Measurements from ENCODE around the gene LHX2.

Gene LHX2

DNA sequence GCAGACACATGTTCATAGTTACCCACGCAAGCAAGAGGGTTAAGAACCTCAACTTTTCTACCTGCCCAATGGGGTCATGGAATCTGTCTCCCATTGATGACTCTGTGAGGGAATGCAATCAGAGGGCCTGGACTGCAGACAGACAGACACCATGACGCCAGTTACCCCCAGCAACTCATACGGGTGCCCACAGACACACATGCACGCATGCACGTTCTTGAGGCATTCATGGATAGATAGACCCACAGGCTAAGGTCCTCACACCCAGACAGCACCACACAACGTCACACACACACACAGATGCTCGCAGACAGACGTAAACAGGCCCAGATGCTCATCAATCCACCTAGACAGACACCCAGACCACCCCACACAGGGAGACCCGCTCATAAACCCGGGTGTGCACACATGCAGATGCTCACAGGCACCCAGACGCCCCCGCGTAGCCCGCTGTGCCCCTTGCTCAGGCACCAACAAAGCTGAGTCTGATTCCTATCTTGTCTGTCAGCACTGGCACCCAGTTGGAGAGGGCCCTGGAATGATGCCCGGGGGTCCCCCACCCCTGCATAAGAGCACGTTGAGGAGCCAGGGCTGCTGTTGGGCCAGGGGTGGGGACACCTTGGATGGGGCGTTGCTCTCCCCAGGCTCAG lies 23.6 kb downstream of the LHX2 start:
- no peak for DNase-seq

DNA sequence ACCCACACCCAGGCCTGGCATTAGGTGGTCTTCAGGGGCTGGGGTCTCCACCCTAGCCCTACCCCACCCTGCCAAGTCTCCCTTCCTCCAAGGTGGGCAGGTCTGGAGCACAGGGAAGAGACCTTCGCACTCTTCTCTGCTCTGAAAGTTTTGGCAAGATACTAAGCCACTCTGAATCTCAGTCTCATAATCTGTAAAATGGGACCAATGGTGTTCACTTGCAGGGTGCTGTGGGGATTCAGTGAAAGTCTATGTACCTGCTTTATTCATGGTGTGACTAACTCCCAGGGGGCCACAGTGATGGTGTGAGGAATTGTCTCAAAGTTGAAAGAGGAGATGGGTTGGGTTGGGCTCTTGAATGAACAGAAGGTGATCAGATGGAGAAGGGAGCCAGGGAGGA lies 25.0 kb downstream of the LHX2 start:
- no peak for DNase-seq

DNA sequence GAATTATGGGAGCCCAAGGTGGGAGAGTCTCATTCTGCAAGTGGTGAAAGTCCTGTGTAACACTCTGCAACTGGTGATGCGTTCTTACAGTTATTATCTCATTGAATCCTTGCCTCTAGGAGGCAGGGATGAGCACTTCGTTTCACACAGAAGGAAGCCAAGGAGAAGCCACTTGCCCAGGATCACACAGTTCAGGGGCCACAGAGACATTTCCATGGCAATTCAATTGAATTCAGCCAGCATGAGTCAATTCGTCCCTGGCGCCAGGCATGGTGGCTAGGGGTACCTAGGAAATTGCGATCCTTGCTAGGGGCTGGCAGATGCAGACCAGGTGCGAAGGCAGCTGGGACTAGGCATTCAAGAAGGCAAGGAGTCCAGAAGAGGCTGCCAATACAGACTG lies 26.2 kb downstream of the LHX2 start:
- no peak for DNase-seq

DNA sequence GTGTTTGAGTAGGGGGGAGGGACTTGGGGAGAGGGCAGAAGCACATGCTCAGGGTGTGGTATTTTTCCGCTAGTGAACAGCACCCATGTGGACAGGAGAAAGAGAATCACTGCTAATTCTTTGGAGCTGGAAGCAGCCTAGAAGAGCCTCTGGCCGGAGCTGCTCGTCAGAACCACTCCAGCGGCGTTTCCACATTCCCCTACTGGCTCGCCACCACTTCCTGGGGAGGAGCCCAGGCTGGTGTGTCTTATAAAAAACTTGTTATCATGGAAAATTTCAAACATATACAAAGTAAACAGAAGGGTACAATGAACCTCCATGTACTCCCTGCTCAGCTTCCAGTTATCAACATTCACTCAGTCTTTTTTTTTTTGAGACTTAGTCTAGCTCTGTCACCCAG lies 26.7 kb downstream of the LHX2 start:
- no peak for DNase-seq

DNA sequence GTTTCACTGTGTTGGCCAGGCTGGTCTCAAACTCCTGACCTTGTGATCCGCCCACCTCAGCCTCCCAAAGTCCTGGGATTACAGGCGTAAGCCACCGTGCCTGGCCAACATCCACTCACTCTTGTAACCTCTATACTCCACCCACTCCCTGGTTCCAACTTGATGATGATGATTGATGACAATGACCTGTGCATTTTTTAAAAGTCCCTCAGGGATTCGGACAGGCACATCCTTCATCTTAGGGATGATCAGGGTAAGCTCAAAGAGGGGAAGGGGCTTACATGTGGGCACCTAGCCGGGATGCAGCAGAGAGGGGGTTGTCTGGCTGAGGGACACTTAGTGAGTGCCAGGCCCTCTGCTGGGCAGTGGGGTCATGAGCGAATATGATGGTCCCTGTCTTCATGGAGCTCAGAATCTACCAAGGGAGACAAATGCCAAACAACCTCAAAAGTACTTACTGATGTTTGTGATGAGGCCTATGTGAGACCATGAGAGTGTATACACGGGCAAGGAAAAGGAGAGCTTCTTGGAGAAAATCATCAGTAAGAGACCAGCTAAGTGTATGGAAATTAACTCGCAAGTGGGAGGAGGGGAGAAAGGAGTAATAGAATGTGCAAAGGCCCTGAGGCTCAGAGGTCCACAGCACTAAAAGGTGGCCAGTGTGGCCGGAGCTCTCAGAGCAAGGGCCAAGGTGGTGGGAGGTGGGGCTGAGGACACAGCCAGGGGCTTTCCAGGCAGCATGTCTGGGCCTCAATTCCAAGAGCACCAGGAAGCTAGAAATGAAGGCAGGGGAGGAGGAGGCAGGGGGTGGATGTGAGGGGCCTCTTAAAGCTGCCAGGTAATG lies 27.4 kb downstream of the LHX2 start:
- no peak for DNase-seq

DNA sequence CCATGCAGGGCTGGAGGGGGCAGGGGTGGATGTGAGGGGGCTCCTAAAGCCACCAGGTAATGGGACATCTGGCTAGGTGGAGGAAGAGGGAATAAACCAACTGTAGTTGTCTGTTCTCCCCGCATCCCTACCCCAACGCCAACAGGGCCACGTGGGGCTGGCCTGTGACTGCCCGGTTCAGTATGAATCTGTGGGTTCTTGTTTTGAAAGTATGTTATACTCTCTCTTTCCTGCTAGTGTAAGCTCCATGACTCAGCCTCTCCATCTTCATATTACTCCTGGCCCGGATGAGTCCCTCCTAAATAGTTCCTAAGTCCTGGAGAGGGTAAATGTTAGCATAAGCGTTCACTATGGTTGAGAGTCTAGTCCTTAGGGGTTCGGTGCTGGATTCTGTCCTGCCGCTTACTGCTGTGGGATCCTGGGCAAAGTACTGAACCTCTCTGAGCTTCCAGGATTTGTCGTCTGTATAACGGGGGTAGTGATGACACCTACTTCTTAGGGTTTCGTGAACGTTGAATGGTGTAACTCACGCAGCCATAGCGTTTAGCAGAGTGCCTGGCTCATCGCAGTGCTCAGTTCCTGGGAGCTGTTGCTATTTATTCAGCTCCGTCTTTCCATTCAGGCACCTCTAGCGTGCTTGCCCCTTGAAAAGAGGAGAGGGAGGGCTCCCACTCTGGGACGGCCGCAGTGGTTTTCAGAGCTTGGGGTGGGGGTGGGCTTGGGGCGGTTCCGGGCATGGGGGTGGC lies 28.8 kb downstream of the LHX2 start:
- no peak for DNase-seq

DNA sequence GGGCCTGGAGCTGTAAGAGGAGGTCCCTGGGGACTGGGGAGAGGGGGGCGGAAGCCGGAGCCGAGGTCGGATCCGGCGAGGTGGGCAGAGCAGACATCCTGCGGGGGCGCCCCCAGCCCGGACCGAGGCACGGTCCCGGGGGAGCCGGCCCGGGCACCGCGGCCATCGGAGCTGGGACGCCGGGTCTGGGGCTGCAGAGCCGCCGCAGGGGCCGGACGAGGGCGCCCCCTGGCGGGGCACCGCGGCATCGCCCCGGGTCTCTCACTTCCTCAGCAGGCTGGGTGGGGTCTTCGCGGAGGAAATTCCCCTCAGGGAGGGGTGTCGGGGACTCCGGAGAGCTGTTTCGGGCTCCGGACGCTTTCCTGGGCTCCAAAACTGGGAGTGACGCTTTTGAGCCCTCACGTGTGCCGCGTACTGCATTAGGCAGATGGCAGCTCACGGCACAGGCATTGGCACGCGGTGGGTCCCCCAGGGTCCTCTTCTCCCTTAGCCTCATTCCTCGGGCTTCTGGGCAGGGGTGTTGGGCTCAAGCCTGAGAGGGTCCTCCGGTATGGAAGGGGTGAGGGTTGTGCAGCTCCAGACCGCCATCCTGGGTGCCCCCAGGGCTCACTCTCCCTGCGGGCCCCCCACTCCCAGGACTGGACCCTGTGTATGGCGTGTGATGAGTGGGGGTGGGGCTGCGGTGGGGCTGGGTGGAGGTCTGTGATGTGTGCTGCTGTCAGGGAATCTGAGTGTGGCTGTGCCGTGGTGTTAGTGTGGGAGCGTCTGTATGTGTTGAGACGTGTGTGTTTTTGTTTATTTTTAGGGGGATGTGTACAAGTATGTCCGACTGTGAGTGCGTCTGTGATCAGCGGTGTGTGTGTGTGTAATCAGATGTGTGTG lies 29.6 kb downstream of the LHX2 start:
- DNase-seq = peak in 1 of 2 donors; percentile 63

DNA sequence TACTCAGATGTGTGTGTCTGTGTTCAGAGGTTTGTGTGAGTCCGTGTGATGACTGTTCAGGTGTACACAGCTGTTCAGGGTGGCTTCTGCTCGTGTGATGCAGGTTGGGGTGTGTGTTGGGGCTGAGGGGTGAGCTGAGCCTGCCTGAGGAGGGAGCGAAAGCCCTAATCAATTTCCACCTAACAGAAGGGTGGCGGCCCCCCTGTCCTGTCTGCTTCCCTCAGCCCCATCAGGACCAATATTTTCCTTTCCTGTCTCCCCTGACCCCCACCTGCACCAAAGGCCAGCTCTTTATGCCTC lies 30.2 kb downstream of the LHX2 start:
- no peak for DNase-seq

DNA sequence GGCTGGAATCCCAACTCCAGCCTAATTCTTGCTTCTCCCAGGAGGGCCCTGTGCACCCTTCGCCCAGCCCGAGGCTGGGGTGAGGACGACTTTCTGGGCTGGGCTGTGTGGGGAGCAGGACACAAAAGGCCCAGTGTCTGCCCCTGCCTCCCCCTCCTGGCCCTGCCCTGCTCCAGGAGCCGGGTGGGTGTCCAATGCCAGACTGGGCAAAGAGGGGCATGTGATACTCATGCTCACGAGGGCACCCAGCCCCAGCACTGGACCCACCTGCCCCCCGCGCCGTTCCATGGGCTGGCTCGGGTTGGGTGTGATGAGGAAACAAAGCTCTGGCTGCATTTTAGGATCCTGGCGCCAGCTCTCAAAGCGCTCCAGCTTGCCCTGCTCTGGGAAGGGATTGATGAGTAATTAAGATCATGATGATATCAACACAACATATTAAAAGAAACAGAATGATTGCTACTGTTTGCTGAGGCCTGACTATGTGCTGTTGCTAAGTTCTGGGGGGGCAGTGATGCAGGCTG lies 30.7 kb downstream of the LHX2 start:
- DNase-seq = no peak

DNA sequence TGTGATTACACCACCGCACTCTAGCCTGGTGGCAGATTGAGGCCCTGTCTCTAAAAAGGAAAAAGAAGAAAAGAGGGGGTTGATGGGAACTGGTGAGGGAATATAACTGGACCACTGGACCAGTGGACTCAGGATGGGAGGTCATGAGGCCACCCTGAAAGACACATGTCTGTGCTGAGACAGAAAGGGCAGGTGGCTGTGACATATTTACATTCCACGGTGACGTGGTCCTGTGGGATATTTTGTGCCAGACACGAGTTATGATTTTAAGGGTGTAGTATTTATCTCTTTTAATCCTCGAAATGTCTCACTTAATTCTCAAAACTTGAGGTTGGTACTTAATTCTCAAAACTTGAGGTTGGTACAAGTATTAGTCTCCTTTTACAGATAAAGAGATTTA lies 32.9 kb downstream of the LHX2 start:
- no peak for DNase-seq

DNA sequence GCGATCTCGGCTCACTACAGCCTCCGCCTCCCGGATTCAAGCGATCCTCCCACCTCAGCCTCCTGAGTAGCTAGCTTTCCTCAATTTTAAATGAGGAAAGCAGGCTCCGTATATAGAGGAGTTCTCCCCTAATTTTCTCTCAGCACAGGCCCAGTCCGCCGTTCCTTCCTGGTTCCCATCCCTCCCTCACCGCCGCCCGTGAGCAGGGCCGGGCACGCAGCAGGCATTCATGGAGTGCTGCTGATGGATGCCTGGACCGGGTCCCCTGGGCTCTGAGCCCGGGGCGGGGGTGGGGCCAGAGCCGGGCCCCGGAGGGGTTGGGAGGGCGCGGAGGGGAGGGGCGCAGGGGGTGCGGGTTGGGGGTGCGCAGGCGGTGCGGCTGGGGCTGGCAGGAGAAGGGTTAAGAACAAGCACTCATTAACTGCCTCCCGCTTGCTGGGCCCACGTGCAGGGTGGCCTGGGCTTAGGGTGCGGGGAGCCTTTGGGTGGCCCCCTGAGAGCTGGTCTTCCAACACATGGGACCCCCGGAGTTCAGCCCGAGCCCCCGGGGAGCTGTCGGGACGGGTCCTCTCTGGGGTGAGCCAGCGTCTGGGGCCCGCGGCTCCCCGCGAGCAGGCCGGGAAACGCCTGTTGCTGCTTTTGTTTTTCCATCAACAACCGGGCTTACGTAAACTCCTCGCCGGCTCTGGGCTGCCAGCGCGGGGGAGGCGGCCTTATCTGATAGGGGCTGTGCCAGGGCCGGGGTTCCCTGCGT lies 33.7 kb downstream of the LHX2 start:
- no peak for DNase-seq

DNA sequence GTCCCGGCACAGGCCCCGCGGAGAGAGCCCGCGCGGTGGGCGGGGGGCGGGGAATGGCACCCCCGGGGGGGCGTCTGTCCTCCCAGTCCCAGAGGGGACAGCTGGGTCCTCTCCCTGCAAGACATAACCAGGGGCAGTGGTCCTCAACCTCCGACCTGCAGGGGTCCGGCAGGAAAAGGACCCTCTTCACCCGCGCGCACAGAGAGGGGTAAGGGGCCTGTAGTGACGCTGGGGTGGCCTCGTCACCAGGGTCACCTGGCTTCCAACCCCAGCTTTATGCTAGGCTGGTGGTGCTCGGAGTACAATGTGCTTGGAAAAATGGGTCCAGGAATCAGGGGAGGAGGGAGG lies 34.2 kb downstream of the LHX2 start:
- no peak for DNase-seq

DNA sequence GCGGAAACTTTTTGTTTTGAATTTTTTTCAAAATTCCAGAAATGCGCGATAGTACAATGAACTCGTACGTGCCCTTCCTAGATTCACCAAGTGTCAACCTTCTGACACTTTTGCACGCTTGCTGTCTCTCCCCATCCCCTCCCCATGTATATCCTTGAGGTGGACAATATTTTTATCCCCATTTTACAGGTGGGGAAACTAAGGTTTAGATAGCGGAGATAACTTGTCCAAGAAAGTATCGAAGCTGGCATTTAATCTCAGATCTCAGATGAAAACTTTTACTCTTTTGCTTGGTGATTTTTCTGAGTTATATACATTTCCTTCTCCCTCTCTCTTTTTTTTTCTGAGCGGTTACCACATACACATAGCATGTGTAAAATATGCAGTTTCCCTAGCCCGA lies 34.6 kb downstream of the LHX2 start:
- no peak for DNase-seq

DNA sequence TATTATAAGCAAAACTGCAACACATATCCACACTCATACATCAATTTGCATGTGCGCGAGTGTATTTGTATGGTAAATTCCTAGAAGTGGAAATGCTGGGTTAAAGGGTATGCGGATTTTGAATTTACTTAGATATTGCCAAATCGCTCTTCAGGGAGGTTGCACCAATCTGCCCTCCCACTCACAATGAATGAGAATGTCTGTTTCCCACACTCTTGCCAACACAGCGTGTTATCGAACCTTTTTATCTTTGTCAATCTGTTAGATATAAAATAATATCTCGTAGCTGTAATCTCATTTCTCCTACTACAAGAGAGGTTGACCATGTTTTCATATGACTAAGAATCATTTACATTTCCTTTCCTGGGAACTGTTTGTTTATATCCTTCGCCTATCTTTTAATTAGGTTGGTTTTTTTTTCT lies 35.7 kb downstream of the LHX2 start:
- DNase-seq = no peak

DNA sequence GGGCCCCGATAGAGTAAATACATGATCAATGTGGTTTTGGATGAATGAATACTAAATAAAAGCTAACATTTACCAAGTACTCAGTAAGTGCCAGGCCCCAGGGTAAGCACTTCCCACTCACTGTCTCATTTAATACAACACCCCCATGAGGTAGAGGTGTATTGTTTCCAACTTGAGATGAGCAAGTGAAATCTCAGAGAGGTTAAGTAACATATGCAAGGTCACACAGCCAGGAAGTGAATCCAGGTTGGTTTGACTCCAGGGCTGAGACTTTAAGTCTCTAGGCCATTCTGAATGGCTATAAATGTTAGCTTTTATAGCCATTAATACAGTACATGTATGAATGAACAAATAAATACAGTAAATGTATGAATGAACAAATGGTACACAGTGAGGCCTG lies 39.4 kb downstream of the LHX2 start:
- no peak for DNase-seq

DNA sequence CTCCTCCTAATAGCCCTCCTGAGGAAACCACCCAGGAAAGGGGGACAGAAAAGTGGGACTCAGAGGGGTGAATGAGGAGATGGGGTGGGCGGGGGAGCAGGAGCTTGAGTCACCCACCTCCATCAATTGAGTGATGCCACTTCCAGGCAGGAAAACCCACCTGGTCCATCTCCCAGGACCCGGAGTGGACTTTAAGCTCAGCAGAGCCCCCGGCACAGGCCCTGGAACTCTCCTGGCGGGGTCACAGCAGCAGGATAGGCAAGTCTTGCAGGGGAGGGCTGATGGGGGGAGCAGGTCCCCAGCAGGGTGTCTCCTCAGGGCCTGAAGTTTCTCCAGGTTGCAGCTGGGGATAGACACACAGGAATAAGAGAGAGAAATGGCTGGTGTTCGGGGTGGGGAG lies 40.8 kb downstream of the LHX2 start:
- DNase-seq = no peak

DNA sequence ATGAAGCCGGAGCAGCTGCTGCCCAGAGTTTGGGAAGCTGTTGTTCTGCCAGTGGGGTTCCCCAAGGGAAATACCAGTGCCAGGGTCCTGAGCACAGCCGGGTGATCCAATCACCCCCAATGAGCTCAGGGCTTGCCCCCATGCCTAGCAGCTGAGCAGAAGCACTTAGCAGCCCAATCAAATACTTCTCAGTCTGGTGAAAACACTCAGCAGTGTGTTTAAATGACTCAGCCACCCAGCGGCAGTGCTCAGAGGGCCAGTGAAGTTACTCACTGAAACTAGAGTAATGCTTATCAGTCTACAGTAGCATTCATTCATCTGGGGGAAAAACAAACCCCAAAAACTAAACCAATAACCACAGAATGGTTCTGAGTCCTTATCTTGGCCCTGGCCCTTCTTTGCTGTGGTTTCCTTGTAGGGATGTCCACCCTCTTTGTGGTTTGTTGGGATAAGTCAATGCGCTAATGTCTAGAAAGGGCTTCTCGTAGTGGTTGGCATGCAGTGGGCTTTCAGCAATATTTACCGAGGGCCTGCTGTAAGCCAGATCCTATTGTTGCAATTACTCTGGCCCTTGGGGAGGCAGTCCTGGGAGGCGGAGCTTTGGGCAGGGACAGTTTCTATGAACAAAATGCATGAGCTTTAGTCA lies 43.1 kb downstream of the LHX2 start:
- DNase-seq = peak in 1 of 2 donors; percentile 30

DNA sequence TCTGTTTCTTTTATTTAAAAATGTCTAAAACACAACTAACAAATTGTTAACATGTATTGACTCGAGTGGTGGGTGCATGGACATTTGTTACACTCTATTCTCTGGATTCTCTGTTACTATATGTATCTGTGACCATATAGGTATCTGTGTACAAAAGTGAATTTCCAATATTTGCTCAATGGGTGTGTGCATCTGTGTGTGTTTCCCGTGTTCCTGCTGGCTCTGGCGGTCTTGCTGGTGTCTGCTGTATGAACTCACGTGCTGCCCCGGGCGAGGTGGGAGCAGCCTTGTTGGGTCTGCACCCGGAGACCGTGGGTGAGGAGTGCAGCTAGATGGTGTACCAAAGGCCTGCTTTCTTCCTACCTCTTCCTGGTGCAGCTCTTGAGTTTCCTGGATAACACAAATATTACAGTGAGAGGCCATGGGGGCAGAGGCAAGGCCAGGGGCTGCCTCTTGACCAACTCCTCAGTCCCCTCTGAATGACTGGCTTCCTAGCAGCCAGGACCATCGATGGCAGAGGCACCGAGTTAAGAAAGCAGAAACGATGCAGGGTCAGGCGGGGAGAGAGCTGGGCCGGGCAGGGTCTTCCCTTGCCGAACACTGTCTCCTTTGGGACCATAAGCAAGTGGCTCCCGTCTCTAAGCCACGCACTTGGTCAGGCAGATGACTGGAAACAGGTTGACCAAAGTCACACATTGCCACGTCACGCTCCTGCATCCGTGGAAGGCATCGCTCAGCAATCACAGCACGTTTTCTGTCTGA lies 49.5 kb downstream of the LHX2 start:
- no peak for DNase-seq

DNA sequence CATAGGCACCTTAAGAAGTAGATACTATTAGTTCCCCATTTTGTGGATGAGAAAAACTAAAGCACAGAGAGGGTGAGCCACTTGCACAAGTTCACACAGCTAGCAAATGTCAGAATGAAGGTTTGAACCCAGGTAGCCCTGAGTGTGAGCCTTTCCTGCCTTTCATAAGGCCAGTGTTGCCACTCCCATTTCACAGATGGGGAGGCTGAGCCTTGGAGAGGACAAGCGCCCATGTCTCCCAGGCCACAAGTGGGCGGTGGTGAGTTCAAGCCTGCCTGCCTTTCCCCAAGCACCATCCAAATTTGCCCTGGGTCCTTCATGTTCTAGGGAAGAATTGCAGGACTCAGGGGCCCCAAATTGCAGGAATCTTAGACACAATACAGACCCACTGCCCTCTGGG lies 50.6 kb downstream of the LHX2 start:
- no peak for DNase-seq

DNA sequence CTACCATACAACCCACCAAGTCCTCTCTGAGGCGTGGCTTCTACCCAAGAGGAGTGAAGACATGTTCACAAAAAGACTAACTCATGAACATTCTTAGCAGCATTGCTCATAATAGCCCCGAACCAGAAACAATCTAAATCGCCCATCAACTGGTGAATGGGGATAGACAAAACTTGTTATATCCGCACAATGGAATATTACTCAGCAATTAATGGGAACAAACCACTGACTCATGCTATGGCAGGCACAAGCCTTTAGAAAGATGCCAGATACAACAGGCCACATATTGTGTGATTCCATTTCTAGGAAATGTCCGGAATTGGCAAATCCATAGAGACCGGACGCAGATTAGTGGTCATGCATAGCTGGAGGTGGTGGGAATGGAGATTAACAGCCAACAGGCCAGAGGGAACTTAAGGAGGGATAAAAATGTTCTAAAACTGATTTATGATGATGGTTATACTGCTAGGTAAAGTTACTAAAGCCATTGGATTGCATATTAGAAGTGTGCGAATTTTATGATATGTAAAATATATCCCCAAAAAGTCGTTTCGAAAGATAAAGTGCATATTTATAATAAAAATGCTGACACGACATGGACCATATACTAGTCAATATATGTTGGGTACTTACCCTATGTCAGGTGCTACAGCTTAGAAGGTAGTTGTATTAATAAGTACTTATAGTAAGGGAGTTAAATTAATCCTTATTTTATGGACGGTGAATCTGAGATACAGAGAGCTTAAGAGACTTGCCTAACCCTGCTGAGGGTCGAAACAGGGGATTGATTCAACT lies 55.4 kb downstream of the LHX2 start:
- DNase-seq = no peak

Measured in stimulated activated CD4-positive, alpha-beta T cell treated with anti-CD3 and anti-CD28 coated beads, Interleukin-2, amount 100 ng/mL, for 48 hours (primary cell).